Fibroblast of lung (primary cell): ENCODE measurements around the gene PRRT1.

Source experiments
- EZH2 ChIP-seq: IDR thresholded peaks from 2 replicates; pipeline ENCODE4 v1.5.1; 2012; ENCODE audit warnings: low read length, control low read depth, mild to moderate bottlenecking; ENCODE audit errors: missing control alignments
- TF ChIP-seq, protein P1 (sequence below), 2 donors: IDR thresholded peaks in 1 of 2; conservative IDR thresholded peaks in 1 of 2; 1 replicate in 1 of 2; 2 replicates in 1 of 2; pipeline ENCODE4 v1.5.1; 2011 to 2012; ENCODE audit warnings: low read length in 2 of 2, control low read depth in 1 of 2, inconsistent platforms in 1 of 2, low read depth in 1 of 2, mild to moderate bottlenecking in 1 of 2

DNA sequence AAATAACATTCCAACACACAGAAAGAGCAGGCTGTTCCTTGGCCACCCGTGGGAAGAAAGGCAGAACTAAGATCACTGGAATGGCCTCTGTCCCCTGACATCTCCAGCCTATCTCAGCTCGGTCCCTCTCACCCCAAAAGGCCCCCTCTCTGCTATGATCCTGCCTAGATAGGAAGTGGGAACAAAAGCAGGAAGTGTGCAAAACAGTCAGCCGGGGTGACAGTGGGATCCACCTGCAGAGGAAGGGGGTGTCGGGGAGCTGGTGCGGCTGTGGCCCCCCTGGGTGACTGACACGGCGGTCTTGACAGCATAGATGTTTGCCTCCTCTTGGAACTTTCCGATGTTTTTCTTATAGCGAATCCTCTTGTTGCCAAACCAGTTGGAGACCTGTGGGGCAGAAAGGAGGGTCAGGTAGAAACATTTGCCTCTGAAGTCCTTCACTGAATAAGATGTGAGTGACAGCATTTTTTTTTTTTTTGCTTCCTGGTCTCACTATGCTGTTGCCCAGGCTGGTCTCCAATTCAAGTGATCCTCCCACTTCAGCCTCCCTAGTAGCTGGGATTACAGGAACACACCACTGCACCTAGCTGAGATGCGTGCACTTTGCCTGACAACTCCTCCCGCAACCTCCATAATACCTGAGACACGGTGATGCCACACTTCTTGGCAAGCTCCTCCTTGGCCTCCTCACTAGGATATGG, 35.4 kb upstream of the PRRT1 start:
- TF ChIP-seq, protein P1, sequence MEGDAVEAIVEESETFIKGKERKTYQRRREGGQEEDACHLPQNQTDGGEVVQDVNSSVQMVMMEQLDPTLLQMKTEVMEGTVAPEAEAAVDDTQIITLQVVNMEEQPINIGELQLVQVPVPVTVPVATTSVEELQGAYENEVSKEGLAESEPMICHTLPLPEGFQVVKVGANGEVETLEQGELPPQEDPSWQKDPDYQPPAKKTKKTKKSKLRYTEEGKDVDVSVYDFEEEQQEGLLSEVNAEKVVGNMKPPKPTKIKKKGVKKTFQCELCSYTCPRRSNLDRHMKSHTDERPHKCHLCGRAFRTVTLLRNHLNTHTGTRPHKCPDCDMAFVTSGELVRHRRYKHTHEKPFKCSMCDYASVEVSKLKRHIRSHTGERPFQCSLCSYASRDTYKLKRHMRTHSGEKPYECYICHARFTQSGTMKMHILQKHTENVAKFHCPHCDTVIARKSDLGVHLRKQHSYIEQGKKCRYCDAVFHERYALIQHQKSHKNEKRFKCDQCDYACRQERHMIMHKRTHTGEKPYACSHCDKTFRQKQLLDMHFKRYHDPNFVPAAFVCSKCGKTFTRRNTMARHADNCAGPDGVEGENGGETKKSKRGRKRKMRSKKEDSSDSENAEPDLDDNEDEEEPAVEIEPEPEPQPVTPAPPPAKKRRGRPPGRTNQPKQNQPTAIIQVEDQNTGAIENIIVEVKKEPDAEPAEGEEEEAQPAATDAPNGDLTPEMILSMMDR (conservative IDR thresholded peaks at IDR 0.05 in 1 of 2, IDR thresholded peaks at IDR 0.05 in 1 of 2; ENCODE audit: low read depth in 1 of 2, low read length in 2 of 2) = no peak
- no peak for TF ChIP-seq EZH2
